Parietal lobe (tissue), 1 donor: ENCODE results near the gene KLK4. TPM values are rescaled to one million over a fixed set of nuclear protein-coding genes. Genes with fewer than 3 reads are reported as not detected.

Experiments used
- total RNA-seq: library from RNA; depleted of rRNA; stranded (reverse); fragments of >200 nt; gene quantifications from one replicate; pipeline ENCODE4 v1.2.3, GENCODE V29; 2014

The KLK4 gene
- total RNA-seq = not detected

GRCh38 chr19:50911206-50912101, at the start of gene KLK4:
Gene KLK4 (minus strand): TSS chr19:50911395. CDS start chr19:50910738, 657 bp downstream.

GRCh38 chr19:50952910-50953309, 41.7 kb upstream of the KLK4 start, which contains the start of gene KLK5:
Gene KLK5 (minus strand): TSS chr19:50953038. CDS start chr19:50952657, 381 bp downstream.

GRCh38 chr19:50873056-50873455, 38.1 kb downstream of the KLK4 start, which contains the start of gene KLK2:
Gene KLK2 (plus strand): TSS chr19:50873439. CDS start chr19:50873474, 35 bp downstream.

Other genes starting within 250 kb of the KLK4 start
- 49.1 TPM for gene SHANK1, start 191.6 kb downstream of the KLK4 start, total RNA-seq
- gene CLEC11A, start 188.0 kb downstream of the KLK4 start, total RNA-seq = 2.5 TPM
- gene GPR32, start 140.9 kb downstream of the KLK4 start, total RNA-seq = not detected
- gene ACP4, start 121.0 kb downstream of the KLK4 start, total RNA-seq = not detected
- gene KLK1, start 87.6 kb downstream of the KLK4 start, total RNA-seq = not detected
- gene KLK15, start 77.8 kb downstream of the KLK4 start, total RNA-seq = not detected
- not detected for gene KLK3, start 56.5 kb downstream of the KLK4 start, total RNA-seq
- not detected for gene KLK2, start 38.0 kb downstream of the KLK4 start, total RNA-seq
- not detected for gene KLK5, start 41.6 kb upstream of the KLK4 start, total RNA-seq
- gene KLK6, start 58.2 kb upstream of the KLK4 start, total RNA-seq = not detected
- not detected for gene KLK7, start 72.5 kb upstream of the KLK4 start, total RNA-seq
- gene KLK8, start 90.2 kb upstream of the KLK4 start, total RNA-seq = not detected
- gene KLK10, start 108.3 kb upstream of the KLK4 start, total RNA-seq = not detected
- not detected for gene KLK11, start 115.2 kb upstream of the KLK4 start, total RNA-seq
- gene KLK12, start 123.6 kb upstream of the KLK4 start, total RNA-seq = not detected
- gene KLK13, start 153.7 kb upstream of the KLK4 start, total RNA-seq = not detected
- gene KLK14, start 171.5 kb upstream of the KLK4 start, total RNA-seq = 0.63 TPM
- gene CTU1, start 197.0 kb upstream of the KLK4 start, total RNA-seq = 6.6 TPM
- gene SIGLEC9, start 213.5 kb upstream of the KLK4 start, total RNA-seq = 0.31 TPM
- not detected for gene SIGLEC7, start 230.9 kb upstream of the KLK4 start, total RNA-seq